Mesodermal cell (in vitro differentiated cells): Measurements from ENCODE around the gene MXD3.

Experiments used
- H3K27ac ChIP-seq: 2 replicates; pipeline ENCODE4 v1.7.0; 2013; ENCODE audit warnings: mild to moderate bottlenecking, low read depth, low read length, moderate library complexity; ENCODE audit not compliant: severe bottlenecking
- H3K36me3 ChIP-seq: 2 replicates; pipeline ENCODE4 v1.7.1; 2013; ENCODE audit warnings: mild to moderate bottlenecking, low read length, moderate library complexity; ENCODE audit not compliant: control insufficient read depth, insufficient read depth
- H3K4me1 ChIP-seq: one replicate; pipeline ENCODE4 v1.7.1; 2013; ENCODE audit warnings: mild to moderate bottlenecking, low read length; ENCODE audit not compliant: insufficient read depth, control insufficient read depth, poor library complexity, severe bottlenecking
- H3K4me3 ChIP-seq: 2 replicates; pipeline ENCODE4 v1.7.0; 2013; ENCODE audit warnings: low read length, control low read depth, mild to moderate bottlenecking; ENCODE audit not compliant: insufficient read depth, poor library complexity, severe bottlenecking; ENCODE audit errors: extremely low read depth
- H3K9me3 ChIP-seq: 2 replicates; pipeline ENCODE4 v1.7.1; 2013; ENCODE audit warnings: mild to moderate bottlenecking, low read length, moderate library complexity; ENCODE audit not compliant: control insufficient read depth
- WGBS, 2 experiments: methylation state at CpG; one replicate each; pipeline ENCODE4 v1.1.5; 2013; ENCODE audit warnings: missing lambda C conversion rate in 2 of 2; ENCODE audit not compliant: insufficient coverage in 2 of 2; 5-methylcytosine and 5-hydroxymethylcytosine counted together

MXD3 gene

GRCh38 chr5:177332031-177332895 is 20.6 kb upstream of the MXD3 start:
- Histone ChIP-seq H3K27ac (no peak overlapping the region), H3K9me3 (no peaks in the 10 kb centered on the region), H3K4me1 (no peaks in the 10 kb centered on the region), H3K4me3 (no peak overlapping the region), H3K36me3 (peaks cover 86% of the 10 kb centered on the region)
- WGBS, 2 experiments, result 97 to 98% methylated on average over 24 to 30 of the region's 35 CpGs

GRCh38 chr5:177330991-177331842 is 19.5 kb upstream of the MXD3 start:
- Histone ChIP-seq H3K27ac (no peak overlapping the region), H3K36me3 (peaks cover 76% of the 10 kb centered on the region), H3K4me3 (no peak overlapping the region), H3K4me1 (peaks cover 1% of the 10 kb centered on the region), H3K9me3 (no peaks in the 10 kb centered on the region)
- 95 to 96% methylated on average over 23 to 26 of the region's 27 CpGs for WGBS, 2 experiments

- Histone ChIP-seq H3K4me1 (peaks cover 10% of the 10 kb centered on the region), H3K9me3 (no peaks in the 10 kb centered on the region), H3K36me3 (peaks cover 67% of the 10 kb centered on the region), H3K27ac (no peak overlapping the region), H3K4me3 (no peak overlapping the region)
- 96 to 100% methylated on average over 6 of the region's 6 CpGs for WGBS, 2 experiments
Observed at GRCh38 chr5:177329883-177330282, 18.2 kb upstream of the MXD3 start.

- Histone ChIP-seq H3K36me3 (peaks cover 59% of the 10 kb centered on the region), H3K4me3 (no peak overlapping the region), H3K9me3 (no peaks in the 10 kb centered on the region), H3K27ac (no peak overlapping the region), H3K4me1 (peaks cover 10% of the 10 kb centered on the region)
- 86 to 90% methylated on average over 13 to 14 of the region's 19 CpGs for WGBS, 2 experiments
Observed at GRCh38 chr5:177328545-177329231, 17.0 kb upstream of the MXD3 start.

GRCh38 chr5:177327539-177328522 is 16.1 kb upstream of the MXD3 start:
- H3K4me3 ChIP-seq, result no peak overlapping the region
- H3K4me1 ChIP-seq, result peaks cover 10% of the 10 kb centered on the region
- WGBS, 2 experiments, result 94 to 96% methylated on average over 24 to 27 of the region's 28 CpGs
- H3K9me3 ChIP-seq, result no peaks in the 10 kb centered on the region
- H3K27ac ChIP-seq, result no peak overlapping the region
- H3K36me3 ChIP-seq, result peaks cover 50% of the 10 kb centered on the region

GRCh38 chr5:177325868-177326381 is 14.2 kb upstream of the MXD3 start:
- Histone ChIP-seq H3K36me3 (peaks cover 33% of the 10 kb centered on the region), H3K9me3 (no peaks in the 10 kb centered on the region), H3K4me3 (no peak overlapping the region), H3K27ac (peak overlapping the region; percentile 64), H3K4me1 (peaks cover 10% of the 10 kb centered on the region)
- WGBS, 2 experiments, result 44 to 50% methylated on average over 1 of the region's 1 CpG

- no peak overlapping the region for H3K4me3 ChIP-seq
- H3K9me3 ChIP-seq, result no peaks in the 10 kb centered on the region
- 92 to 97% methylated on average over 5 to 6 of the region's 7 CpGs for WGBS, 2 experiments
- no peak overlapping the region for H3K27ac ChIP-seq
- H3K36me3 ChIP-seq, result peaks cover 12% of the 10 kb centered on the region
- H3K4me1 ChIP-seq, result peaks cover 6% of the 10 kb centered on the region
Observed at GRCh38 chr5:177320879-177321278, 9.2 kb upstream of the MXD3 start.

GRCh38 chr5:177319913-177320588 is 8.4 kb upstream of the MXD3 start:
- Histone ChIP-seq H3K9me3 (no peaks in the 10 kb centered on the region), H3K36me3 (peaks cover 9% of the 10 kb centered on the region), H3K4me1 (no peaks in the 10 kb centered on the region), H3K4me3 (no peak overlapping the region), H3K27ac (no peak overlapping the region)
- WGBS, 2 experiments, result 94 to 97% methylated on average over 11 to 13 of the region's 14 CpGs

GRCh38 chr5:177317959-177318377 is 6.3 kb upstream of the MXD3 start:
- Histone ChIP-seq H3K27ac (no peak overlapping the region), H3K4me1 (peaks cover 2% of the 10 kb centered on the region), H3K4me3 (no peak overlapping the region), H3K36me3 (peaks cover 4% of the 10 kb centered on the region), H3K9me3 (no peaks in the 10 kb centered on the region)
- 38 to 39% methylated on average over 6 to 7 of the region's 7 CpGs for WGBS, 2 experiments
